GM19467 (cell line): Measurements from ENCODE around the gene HOXB6.

Experiments
- ATAC-seq: cut with Tn5 transposase; IDR thresholded peaks from one replicate; pipeline ENCODE4 v1.9.1; 2021; ENCODE audit warnings: mild to moderate bottlenecking, moderate library complexity; ENCODE audit not compliant: unreplicated experiment

HOXB6 gene

DNA sequence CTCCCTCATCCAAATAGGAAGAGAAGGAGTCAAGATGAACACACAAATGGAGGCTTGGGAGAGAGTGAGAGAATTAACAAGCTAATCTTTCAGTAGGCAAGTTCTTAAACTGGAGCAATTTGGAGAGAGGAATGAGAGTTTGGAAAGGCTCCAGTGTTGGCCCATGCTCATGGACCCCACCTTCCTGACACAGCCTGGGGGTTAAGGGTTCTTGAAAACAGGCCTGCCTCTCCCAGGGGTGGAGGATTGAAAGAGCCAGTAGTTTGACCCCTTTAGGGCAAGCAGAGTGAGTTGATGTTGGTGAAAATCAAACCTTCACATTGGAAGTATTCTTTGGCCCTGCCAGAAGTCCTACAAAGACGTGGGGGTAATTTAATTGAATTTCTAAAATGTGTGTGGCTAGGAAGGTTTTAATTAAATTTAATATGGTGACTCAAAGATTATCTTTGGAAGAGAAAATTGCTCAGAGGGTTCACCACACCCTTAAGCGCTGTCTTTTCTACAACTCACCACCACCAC, 20.5 kb downstream of the HOXB6 start:
- ATAC-seq: no peak

GRCh38 chr17:48583708-48584222, 21.0 kb downstream of the HOXB6 start:
- no peak for ATAC-seq

DNA sequence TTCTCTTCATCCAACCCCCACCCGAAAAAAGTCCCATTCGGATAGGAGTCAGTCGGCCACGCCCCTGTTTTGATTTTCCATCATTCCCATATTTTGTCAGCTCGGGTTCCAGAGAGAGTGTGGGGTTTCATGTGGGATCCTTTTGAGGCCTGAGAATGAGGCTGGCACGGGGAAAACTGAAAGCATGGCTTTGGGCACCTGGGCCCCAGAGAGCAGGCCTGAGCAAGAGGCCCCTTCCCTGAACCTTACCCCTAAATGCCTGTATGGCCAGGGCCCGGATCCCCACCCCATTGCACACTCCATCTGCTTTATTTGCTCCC, 22.1 kb downstream of the HOXB6 start:
- ATAC-seq: no peak

DNA sequence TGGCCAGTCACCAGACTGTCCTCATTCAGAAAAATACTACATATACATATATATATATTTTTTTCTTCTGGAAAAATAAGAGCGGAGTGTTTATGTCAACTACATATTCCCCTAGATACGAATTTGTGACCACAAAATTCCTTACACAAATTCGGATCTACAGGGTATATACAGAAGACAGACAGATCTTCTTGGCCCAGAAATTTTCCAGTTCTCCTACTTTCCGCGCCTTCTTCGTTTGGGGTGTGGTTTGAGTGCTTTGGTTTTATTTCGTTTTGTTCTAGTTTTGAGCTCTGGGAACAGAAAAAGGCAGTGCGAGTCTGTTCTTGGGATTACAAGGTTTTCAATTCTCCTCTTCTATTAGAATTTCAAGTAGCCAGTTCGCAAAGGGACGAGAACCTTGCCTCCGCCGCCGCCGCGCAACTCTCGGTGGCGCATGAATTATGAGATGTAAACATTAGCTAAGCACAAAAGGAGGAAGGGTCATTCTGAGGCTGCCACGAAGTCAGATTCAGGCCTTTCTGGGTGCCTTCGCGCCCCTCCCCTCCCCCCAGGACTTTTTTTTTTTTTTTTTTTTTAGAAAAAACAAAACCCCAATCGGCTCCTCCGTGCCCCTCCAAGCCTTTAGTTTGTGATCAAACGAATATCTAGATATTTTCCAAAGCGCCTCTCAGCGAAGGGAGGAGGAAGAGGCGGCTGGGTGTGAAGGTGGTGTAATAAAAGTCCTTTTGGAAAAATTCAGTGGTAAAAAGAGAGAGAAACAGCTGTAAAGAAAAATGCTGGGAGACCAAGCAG, 24.8 kb downstream of the HOXB6 start:
- no peak for ATAC-seq

GRCh38 chr17:48579471-48579759, 25.4 kb downstream of the HOXB6 start:
- ATAC-seq: no peak

DNA sequence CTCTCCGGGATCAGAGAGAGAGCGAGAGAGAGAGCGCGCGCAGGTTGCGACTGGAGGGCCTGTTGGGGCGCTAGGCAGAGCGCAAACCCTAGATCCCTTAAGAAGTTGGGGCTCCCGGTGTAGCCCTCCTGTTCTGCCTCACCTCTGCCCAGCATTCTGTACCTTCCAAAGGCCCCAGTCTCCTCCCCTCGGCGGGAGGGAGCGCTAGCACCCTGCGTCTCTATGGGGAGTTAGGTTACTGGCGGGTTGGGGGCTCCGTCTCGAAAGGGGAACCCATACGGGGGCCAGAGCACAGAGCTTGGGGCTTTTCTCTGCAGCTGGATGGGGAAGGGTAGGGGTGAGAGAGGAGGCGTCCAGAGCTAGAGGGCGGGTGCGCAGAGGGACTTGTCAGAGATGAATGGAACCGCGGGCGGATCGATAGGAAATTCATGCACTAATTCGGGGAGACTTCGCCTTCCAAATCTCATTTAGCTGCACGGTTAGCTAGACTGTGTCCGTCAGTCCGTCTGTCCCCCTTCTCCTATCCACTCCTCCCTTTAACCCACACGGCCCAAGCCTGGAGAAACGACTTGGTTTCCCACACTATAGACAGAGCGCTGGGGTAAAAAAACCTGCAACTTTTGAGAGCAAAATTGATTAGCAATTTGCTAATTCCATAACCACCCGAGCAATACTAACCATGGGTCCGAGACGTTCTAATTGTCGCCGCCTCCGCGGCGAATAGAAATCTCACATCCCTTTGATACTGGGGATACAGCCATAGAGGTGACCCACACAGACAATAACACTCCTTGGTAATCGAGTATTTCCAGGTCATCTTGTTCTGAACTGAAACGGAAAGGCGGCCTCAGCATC, 25.9 kb downstream of the HOXB6 start:
- ATAC-seq: no peak

- ATAC-seq: no peak
Measured at GRCh38 chr17:48577946-48578615, 26.7 kb downstream of the HOXB6 start, which contains the start of gene HOXB4. Gene HOXB4 (minus strand): TSS chr17:48578350. CDS start chr17:48578319, 31 bp downstream.

GRCh38 chr17:48577330-48577945, 27.3 kb downstream of the HOXB6 start:
- ATAC-seq: no peak

DNA sequence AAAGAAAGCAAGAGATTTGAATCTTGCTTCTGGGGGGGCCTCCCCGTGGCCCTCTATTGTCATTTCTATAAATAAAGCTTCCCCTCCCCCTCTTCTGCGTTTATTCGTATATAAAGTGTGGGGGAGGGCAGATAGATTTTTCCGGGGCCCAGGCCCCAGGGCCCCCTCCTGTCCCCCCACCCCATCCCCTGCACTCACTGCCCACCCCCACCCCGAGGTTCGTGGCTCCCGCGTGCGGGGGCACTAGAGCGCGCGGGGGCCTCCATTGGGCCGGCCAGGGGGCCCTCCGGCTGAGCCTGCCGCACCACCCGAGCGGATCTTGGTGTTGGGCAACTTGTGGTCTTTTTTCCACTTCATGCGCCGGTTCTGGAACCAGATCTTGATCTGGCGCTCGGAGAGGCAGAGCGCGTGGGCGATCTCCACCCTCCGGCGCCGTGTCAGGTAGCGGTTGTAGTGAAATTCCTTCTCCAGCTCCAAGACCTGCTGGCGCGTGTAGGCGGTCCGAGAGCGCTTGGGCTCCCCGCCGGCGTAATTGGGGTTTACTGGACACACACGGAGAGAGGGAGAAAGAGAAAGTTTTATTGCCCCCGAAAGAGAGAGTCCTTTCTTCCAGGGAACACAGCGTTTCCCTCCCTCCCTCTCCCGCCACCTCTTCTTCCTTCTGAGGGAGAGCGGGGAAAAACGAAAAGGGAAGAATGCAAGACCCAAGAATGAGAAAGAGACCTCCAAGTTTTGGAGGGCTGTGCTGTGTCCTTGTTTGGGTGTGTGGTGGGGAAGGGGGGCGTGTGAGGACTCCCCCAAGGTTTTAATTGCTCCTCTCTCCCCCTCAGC, 28.1 kb downstream of the HOXB6 start:
- ATAC-seq: no peak

DNA sequence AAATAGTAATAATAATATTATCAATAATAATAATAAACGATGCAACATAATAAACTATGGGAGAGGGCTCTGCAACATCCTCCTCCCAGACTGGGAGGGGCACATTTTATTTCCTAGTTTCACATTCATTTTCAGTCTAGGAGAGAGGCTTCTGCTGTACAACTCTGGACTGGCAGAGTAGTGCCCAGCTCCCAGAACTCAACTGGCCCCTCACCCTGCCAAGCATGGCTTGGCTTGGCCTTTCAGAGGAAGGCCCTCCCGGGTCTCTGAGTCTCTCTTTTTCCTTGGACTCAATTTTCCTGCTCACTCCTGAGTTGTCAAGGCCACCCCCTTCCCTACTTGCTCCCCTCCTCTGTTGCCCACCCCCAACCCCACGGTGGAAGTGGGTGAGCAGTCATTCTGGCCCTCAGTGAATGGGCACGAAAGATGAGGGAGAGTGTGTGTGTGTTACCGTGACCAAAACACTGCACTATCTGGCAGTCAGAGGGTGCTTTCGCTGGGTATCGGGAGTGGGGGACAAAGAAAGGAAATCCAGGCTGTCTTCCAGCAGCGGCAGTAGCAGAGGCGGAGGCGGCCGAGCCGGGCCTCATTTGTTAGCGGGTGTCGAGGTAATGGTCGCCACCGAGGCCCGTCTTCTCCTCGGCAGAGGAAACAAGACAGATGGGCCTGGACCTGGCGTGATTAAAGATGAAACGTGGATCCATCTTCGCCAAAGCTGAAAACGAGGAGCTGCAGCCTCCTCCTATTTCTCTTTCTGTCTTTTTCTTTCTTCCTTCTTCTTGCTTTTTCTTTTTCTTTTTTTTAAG, 28.9 kb downstream of the HOXB6 start:
- ATAC-seq: no peak

GRCh38 chr17:48575066-48575582, 29.7 kb downstream of the HOXB6 start:
- ATAC-seq: no peak

- no peak for ATAC-seq
Measured at GRCh38 chr17:48574505-48575065, 30.2 kb downstream of the HOXB6 start.

DNA sequence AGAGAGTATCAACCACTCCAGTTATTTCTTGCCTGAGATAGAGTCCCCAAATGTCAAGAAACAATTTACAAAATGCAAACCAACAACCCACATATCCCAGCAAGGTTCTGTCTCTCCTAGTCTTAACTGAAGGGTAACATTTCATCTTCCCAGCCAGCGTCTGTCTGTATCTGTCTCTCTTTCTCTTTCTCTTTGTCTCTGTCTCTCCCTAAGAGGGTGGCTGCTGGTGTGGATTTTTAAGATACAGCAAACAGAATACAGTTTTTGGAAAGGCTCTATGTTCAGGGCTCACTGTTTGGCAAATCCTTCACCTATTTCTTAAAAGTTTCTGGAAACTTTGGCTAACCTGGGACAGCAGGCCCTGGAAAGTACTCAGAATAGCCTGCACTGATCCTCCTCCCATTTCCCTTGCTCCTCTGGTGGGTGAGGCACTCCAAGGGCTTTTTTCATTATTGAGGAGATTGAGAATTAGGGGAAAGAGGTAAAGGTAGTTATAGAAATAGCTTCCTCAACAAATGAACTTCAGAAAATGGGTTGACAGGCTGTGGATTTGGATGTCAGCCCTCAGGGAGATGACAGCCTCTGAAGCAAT, 32.9 kb downstream of the HOXB6 start:
- no peak for ATAC-seq

GRCh38 chr17:48571024-48571818, 33.6 kb downstream of the HOXB6 start:
- no peak for ATAC-seq

- ATAC-seq: no peak
Measured at GRCh38 chr17:48570325-48571023, 34.3 kb downstream of the HOXB6 start.

GRCh38 chr17:48569674-48570324, 35.0 kb downstream of the HOXB6 start:
- ATAC-seq: no peak
